SIG-M5 treated with dmso at 0.1 percent for 504 hours (cell line): Measurements from ENCODE around the gene PPP1R36.
A peak's percentile ranks its signal among the peaks of the same experiment; 100 is the strongest.
"Not testable (repeated sequence)": the region's sequence is repeated elsewhere in the genome, so short reads cannot be mapped to it uniquely, and the experiment has no call there.

ENCODE experiments used
- DNase-seq: peaks from one replicate; lab custom pipeline; 2025; ENCODE audit not compliant: unreplicated experiment; lab: John Stamatoyannopoulos, UW

PPP1R36 gene

DNA sequence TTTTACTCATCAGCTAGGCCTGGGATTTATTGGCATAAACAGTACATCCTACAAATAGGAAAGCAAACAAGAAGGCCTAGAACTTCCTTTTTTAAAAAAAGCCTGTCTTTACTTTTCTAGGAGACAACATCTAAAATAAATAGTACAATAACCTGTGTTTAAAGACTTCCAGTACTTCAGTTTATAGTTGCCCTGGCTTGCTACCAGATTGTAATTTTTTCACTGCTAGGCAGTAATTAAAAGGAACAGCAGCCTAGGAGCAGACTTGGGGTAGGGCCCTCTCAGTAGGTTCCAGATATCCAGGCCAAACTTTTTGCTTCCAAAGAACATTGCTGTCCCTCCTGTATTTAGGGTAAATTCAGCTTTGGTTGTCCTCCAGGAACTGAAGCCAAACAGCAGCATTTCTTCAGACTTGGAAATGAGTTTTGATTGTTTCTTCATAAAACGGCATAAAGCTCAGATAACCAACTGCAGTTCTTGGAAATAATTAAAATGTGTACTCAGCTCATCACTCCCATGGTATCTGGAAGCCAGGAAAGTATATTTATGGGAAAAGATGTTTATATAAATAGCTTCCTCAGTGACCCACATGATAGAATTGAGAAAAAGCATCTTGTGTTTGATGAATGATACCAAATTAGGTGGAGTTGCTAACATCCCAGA is 61.7 kb downstream of the PPP1R36 start:
- DNase-seq, result peak; percentile 18

DNA sequence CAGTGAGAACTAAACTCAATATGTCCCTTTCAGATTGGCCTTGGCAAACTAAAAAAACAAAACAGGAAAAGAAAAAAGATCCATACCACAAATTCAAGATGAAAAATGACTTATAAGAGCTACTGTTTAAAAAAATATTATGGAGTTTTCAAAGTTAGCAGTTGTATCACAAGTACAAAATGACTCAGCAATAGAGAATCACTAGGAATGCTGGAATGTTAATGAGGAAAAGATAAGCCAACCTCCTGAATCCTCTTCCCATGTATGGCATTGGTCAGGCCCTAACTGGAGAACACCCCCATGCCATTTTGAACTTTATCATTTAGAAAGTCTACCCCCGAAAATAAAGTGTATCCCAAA is 62.2 kb downstream of the PPP1R36 start:
- no peak for DNase-seq

DNA sequence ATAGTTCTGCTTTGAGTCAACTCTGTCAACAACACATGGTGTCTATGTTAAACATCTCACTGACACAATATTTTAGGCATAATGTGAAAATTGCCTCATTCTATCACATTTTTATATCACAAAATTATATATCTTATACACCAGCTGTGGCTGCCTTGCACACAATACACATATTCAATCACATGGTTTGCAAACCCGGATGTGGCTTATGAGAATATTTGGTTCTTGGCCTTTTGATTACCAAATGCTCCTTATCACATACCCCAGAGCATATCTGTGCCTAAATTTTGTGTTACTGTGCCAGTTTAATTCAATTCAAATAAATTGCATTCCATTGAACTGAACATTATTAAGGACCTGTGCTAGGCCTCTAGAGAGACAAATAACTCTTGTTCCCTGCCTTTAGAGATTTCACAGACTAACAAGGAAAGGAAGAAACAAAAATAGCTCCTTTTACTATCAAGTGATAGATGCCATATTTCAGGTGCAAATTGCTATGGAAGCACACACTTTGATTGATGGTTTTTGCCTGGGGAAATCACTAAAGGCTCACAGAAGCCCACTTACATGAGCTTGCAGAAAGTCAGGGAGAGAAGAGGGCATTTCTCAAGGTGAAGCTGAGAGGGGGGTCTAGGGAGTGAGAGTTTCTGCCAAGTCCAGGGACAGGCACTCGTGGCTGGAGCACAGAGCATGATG is 63.4 kb downstream of the PPP1R36 start:
- no peak for DNase-seq

DNA sequence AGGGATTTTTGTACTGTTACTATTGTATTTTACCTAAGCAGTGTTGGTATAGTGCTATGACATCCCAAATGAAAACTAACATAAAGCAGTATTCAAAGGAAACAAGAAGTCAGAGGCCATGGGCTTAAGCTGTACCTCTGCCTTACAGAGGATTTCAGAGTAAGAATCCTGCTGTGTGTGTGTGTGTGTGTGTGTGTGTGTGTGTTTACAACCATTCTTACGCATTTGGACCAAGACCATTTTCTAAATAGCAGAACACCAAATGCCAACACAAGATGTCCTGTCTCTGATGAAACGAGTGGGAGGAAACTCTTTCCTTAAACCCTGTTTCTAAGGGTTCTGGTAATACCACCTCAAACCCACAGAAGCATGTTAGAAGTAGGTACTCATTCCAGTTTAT is 64.4 kb downstream of the PPP1R36 start:
- DNase-seq, result no peak

DNA sequence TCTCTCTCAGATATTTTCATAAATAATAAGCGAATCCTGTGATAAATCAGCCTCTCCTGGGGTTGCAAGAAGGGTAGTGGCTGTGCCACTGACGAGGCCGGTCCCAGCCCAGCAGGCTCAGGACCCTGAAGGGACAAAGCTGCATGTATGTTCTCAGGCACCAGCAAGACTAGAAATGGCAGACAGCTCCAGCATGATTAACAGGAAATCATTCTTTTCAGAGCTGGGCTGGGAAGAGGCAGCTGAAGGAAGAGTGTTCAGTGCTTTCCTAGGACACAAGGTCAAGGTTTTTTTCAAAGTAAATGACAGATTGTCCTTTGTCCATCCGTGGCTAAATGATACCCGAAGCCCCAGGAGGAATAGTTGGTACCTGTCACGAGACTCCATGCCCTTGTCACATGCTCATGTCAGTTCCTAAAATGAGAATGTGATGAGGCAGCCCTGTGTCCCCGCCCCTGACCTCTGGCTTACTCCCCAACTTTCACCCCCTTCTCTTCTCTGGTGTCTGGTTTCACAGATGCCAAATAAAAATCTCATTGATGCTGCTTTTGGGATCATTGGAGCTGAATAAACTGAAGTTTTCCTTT is 65.1 kb downstream of the PPP1R36 start:
- no peak for DNase-seq

DNA sequence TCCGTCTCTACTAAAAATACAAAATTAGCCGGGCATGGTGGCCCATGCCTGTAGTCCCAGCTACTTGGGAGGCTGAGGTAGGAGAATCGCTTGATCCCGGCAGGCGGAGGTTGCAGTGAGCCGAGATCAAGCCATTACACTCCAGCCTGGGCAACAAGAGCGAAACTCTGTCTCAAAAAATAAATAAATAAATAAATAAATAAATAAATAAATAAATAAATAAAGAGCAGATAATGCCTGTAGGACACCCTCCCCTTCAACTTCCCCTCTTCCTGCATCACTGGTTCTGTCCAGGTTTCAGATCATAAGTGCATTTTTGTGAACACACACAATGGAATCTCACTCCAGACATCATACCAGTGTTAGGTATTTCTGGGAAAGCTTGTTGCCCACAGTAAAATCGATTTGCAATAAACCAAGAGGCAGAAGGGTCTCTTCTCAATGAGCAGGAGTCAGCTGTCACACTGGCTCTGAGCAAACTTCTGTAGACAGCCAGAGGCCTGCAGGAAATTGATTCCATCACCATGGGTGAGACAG is 68.2 kb downstream of the PPP1R36 start:
- not testable (repeated sequence) for DNase-seq

DNA sequence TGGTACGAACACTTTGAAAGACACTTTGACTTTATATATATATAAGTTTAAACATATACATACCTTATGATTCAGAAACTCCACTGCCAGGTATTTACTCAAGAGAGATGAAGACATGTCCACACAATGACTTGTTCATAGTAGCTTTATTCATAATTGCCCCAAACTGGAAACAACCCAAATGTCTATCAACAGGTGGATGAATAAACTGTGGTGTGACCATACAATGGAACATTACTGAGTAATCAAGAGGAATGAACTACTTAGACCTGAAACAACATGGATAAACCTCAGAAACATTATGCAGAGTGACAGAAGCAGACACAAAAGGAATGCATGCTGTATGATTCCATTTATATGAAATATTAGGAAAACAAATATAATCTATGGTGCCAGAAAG is 71.1 kb downstream of the PPP1R36 start:
- no peak for DNase-seq

DNA sequence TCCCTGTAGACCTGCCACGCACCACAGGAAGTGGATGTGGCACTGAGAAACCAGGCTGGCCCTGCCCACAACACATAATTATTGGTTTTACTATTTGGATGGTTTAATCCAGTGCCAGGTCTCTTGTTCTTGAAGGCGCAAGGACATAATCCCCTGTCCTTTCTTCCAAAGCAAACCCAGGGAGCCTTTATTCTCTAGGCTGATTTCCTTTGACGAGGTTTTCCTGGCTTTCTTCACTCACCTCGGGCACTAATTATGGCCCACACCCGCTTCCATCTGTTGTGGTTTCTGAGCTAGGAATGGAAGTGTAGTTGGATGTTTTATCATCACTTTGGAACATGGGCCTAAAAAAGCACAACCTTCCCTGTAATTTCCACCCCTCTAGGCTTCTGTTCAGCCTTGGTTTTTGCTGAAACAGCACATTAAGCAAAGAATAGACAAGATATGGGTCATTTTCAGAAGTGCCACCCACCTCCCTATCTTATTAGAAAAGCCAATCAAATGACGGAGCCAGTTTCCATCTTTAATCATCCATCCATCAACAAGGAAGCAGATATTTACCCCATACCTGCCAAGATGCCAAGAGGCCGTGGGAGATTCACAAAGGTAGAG is 73.9 kb downstream of the PPP1R36 start:
- DNase-seq, result no peak

DNA sequence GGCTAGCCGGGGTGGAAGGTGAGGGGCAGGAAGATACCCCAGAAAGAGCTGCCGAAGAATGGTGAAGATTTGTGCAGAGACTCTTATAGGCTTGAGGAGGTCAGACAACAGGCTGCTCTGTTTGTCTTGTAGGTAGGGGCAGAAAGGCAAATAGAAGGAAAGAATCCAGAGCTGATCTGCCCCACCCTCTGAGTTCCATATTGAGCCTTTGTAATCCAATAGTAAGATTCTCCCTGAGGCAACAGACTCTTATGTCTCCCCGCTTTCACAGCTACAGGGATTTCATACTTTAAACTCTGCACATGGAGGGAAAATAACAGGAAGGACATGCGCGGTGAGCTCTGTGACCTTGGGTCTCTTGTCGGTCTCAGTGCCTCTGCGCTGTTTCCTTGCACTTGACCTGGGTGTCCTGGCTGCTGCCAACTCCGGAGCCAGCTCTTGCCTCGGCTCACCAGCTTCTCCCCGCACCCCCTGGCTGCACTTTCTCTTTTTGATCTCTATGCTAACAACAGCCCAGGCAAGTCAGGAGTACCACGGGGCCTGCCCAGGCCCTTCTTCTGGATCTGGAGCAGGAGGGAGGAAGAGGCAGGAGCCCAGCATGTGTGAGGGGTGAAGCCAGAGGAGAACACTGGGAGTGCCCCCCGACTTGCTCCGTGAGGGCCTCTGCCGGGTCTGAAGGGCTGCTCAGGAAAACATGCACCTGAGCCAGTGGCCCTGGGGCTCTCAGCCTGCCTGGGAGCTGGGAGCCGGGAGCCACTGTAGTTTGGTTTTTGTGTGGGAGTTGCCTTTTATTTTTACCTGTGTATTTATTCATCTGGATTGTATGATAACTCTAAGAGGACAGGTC is 75.8 kb downstream of the PPP1R36 start:
- DNase-seq, result peak; percentile 29

DNA sequence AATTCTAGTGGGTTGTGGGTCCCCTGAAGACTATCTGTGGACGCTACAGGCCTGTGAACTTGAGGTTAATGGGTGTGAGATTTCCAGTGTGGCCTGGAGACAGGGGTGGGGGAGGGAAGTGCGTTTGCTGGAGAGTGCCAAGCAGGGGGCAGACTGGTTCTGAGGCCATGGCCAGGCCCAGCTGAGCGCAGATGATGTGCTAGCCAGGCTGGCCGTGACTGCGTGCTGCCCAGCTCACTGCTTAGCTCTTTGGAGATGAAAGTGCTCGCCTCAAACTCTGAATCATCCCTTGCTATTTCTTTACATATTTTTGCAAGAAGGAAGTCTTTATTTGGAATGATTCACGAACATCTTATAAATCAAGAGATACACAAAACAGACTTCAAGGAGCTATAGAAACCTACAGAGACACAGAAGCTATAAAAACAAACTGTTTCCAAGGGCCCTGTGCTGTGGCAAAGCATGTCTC is 79.2 kb downstream of the PPP1R36 start:
- DNase-seq, result no peak

DNA sequence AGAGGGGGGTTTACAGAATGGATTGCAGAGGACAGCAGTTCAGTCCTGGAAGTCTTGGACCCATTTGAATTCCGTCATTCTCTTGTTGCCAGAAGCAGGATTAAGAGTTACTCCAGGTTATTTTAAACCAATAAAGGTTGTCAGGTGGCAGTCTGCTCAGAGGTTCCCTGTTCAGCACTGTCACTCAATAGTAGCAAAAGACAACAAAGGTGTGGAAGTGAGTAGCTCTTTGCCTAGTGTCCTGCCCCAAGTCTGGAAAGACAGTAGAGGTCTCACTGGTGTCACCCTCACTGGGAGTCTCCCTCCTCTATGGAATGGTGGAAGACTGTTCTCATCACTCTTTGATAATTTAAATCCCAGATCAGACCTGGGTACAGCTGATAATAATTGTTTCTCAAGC is 81.0 kb downstream of the PPP1R36 start:
- no peak for DNase-seq

DNA sequence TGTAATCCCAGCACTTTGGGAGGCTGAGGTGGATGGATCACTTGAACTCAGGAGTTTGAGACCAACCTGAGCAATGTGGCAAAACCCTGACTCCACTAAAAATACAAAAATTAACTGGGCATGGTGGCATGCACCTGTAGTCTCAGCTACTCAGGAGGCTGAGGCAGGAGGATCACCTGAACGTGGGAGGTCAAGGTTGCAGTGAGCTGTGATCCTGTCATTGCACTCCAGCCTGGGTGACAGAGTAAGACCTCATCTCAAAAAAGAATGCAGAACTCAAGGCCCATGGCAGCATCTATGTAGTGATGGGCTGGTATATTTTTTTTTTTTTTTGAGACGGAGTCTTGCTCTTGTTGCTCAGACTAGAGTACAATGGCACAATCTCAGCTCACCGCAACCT is 81.5 kb downstream of the PPP1R36 start:
- not testable (repeated sequence) for DNase-seq

DNA sequence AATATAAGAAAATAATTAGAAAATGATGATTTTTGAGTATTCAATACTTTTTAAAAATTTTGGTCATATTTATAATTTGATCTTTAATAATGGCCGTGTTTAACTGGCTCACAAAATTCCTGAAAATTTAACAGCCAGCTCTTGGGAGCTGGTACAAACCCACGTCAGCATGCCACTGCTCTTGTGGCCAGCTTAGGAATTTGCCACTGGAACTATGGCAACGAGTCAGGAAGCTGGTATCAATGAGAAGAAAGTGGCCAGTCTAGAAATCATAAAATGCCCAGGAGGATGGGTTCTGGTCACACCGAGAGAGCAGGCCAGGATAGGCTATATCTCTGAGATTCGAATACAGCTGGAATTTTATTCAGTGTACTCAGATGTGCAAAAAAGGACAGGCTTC is 82.3 kb downstream of the PPP1R36 start:
- no peak for DNase-seq

DNA sequence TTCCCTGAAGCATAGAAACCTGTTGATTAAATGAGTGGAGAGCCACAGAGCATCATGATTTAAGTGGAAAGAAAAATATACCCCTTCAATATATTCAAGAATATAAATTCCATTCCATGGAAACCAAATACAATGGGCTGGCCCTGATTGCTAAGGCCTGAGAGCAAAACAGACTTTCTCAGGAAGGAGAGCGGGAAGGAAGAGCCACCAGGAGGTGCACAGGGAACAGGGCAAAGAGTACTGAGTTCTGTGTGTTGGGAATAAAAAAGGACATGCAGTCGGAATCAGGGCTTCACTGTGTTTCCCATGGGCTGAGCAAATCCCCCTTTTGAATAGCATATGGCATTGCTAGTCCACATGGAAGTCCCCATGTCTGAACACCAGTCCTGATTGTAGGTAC is 84.8 kb downstream of the PPP1R36 start:
- DNase-seq, result no peak

DNA sequence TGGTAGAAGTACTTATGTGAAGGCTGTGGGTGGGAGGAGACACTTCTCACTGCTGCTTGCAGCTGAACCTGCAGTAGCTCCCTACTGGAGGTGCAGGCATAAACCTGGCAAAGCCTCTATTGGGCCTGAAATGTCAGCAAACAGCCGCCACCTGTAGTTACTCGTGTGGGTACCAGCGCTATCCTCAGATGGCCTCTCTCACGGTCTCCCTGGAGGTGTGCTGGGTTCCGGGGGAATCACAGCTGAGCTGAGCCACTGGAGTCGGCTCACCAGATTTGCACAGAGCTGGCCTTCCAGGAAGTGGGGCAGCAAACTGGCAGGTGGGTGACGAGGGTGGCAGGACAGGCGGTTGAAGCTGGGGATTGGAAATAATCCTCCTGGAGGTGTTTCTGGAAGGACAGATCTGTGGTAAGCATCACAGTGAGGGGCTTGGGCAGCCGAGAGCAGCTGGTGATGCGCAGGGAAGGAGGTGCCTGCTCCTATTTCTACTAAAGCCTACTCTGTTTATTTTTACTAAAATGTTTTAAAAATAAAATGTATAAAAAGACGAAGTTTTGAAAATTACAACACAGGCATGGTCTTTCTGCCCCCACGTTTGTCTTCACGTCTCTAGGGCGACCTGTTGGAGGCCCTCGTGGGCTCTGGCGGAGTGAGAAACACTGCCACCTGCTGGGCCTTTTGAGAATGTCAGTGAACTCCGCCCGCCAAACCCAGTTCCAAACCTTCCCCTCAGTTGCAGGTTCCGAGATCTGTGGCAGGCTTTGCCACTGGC is 86.6 kb downstream of the PPP1R36 start:
- peak; percentile 50 for DNase-seq

DNA sequence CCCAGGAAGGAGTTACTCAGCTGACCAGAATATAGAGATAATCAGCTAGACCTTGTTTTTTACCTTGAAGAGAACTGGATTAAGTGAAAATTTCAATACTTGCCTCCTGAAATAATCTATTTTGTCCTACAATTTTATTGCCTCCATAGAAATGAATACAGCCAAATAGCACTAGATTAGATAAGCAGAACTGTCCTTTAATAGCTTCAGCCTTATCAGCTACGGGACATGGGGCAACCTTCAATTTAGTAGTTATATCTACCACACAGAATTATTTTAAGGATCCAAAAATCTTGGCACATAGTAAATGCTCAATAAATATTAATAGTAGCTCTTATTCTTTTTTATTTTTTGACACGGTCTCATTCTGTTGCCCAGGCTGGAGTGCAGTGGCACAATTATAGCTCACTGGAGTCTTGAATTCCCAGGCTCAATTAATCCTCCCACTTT is 87.2 kb downstream of the PPP1R36 start:
- DNase-seq, result no peak

DNA sequence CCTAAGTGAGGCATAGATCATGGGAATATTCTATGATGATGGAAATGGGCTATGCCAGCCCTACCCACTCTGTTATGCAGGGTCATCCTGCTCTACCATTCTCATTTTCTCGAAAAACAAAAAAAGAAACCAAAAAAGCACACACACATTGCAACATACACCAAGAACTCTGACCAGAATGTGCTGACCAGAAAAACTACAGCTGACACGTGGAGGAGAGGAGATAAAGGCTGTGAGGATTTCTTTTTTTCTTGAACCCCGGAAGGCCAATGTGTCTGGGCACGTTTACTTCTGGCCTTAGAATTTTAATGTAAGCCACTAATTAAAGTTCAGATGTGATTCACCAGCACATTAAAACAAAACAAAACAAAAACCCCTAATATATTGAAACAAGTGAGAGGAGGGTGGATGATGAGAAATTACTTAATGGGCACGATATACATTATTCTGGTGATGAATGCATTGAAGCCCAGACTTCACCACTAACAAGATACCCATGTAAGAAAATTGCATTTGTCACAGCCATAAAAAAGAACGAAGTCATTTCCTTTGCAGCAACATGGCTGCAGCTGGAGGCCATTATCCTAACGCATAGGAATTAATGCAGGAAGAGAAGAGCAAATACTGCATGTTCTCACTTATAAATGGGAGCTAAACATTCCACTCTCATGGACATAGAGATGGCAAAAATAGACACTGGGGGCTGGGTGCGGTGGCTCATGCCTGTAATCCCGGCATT is 88.1 kb downstream of the PPP1R36 start:
- no peak for DNase-seq

DNA sequence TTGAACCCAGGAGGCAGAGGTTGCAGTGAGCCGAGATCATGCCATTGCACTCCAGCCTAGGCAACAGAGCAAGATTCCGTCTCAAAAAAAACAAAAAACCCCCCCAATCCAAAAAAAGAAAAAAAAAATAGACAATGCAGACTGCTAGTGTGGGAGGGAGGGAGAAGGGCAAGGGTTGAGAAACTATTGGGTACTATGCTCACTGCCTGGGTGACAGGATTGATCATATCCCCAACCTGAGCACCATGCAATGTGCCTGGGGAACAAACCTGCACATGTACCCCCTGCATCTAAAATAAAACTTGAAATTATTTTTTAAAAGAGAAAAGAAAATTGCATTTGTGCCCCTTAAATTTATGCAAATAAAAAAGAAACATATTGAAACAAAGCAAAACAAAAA is 88.9 kb downstream of the PPP1R36 start:
- DNase-seq, result no peak
